Esophagus mucosa (tissue), 1 donor: Measurements from ENCODE around the gene EFR3B. TPM values are rescaled to one million over a fixed set of nuclear protein-coding genes. Genes with fewer than 3 reads are reported as not detected.
A peak's percentile ranks its signal among the peaks of the same experiment; 100 is the strongest.
"Not testable (repeated sequence)": the region's sequence is repeated elsewhere in the genome, so short reads cannot be mapped to it uniquely, and the experiment has no call there.

Experiments used
- ATAC-seq: fragments of 200-7000 bp; cut with Tn5 transposase; one replicate; pipeline ENCODE4 v1.9.1; 2020
- total RNA-seq: library from RNA; stranded (reverse); gene quantifications from one replicate; pipeline ENCODE4 v1.2.4, GENCODE V29; 2023
- donor health status: DM: yes; HTN: yes; CAD: no.

EFR3B gene
- total RNA-seq, 1 donor from 2014 or later: 0.48 TPM

DNA sequence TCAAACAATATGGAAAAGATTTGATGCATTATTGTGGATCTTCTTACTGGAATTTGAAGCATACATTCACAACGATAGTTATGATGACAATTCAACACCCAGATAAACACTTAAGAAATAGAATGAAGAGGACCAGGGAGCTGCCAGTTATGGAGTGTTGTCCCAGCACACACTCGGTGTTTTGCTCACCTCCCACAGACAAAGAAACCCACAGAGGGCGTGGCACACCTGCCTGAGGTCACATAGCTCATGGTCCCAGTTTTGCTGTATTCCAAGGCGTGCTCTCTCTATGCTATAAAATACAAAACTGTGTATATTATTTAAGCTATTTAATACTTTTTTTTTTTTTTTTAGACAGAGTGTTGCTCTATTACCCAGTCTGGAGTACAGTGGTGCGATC is 31.1 kb downstream of the EFR3B start:
- no peak for ATAC-seq

DNA sequence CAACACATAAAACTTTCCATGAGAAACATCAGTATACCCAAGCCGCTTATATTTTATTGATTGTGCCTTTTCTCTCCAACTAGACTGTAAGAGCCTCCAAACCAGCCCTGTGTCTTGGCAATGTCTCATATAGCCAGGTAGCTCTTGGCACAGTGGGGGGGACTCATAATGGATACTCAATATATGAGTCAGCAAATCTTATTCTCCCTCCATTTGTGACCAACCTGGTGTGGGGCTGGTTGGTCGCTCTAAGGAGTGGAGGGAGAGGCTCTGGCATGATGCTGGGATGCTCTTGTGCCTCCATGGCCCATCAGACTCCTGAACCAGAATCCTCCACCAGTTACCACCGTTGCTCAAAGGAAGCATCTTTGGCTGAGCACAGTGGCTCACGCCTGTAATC is 32.0 kb downstream of the EFR3B start:
- no peak for ATAC-seq

DNA sequence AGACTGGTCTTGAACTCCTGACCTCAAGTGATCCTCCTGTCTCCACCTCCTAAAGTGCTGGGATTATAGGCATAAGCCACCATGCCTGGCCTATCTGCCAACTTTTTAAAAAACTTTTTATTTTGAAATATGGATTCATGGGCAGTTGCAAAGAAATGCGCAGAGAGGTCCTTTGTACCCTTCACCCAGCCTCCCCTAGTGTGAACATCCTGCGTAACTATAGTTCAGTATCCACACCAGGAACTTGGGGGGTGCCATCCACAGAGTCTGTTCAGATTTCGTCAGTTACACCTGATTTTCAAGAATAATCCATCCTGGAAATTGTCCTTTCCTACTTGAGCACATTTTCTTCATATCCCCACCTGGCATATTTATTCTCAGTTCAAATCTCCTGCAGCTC is 33.0 kb downstream of the EFR3B start:
- no peak for ATAC-seq

DNA sequence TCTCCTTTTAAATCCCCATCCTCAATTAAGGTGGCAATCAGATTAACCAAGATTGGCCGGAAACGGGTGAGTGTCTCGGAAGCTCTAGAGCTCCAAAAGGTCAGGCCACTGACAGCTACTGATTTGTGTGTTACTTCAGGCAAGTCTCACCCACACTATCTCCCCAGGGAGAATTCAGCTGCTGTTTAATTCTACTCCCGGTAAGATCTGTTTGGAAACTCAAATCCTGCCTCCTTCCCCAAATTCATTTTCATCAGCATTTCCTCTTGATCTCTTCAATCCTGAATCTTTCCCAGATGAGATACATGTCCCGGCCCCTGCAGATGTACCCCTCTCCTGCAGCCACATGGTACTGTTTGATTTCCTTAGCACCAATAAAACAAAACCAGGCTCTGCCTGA is 34.9 kb downstream of the EFR3B start:
- ATAC-seq: no peak

DNA sequence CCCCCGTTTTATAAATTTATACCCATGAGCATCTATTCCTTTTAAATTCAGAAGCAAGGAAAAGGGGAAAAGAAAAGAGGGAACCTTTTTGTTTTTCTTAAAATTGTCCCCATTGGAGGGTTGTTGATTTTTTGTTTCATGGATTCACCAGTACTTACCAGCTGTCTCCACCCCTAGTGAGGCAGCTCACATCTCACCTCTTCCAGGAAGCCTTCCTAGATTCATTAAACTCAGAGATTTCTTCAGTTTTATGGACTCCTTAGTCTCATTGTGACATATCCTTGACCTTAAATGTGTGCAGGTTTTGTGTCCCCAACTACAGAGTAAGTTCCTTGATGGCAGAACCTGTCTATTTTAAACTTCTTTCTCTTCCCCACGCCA is 35.9 kb downstream of the EFR3B start:
- ATAC-seq: no peak

DNA sequence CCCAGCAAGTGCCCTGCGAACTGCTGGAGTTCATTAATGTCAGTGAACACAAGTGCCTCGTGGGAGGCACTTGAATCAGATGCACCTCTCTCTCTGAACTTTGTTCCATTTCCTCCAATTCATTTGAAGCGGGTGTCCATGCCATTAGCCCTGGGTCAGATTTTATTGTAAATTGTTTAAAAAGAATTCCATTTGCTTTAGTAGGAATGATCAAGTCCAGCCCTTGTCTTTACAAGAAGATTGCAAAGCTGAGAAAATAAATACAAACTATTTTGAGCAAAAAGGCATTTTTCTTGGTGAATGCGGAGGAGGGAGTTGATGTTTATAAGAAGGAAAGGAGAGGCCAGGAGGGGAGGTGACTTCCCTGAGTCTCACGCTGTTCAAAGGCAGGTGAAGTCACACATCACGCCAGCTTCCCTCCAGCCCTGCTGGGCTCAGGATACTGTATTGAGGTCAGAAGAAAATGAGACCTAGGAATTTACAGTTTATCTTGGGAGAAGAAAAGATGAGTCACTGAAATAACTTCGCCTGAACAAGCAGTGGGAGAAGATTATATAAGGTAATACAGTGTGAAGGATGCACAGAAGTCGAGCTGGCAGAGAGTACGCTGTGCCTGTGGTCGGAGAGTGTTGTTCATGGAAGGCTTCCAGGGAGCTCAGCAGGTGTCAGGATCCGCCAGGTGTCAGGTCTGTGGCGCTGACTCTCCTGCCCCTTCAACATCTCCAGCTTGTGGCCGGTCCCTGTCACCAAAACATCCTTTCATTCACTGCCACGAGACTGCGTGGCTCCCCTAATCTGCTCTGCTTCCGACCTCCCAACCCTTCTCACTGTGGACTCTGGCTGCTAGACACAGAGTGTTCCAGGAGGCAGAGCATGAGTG is 36.5 kb downstream of the EFR3B start:
- peak; percentile 80 for ATAC-seq

DNA sequence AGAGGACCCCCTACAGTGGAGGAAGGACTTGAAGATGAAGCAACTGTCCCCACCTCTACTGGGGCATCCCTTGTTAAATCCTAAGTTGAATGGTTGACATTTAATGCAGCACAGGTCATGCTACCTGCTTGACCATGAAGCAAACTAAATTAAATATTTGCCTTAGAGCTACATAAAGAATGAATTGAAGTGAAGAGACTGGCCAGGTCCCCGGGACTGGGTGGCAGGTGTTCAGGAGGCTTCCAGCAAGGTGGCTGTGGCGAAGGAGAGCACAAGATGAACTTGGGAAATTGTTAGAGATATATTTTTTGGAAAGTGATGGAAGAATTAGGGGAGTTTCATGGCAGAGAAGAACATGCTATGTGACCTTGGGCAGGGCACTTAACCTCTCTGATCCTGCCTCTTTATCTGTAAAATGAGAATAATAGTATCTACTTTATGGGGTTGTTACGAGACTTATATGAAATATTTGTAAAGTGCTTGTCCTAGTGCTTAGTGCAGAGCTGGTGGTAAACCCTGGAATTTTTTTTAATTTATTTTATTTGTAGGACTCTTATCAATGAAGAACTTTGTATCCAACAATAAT is 37.3 kb downstream of the EFR3B start:
- no peak for ATAC-seq

DNA sequence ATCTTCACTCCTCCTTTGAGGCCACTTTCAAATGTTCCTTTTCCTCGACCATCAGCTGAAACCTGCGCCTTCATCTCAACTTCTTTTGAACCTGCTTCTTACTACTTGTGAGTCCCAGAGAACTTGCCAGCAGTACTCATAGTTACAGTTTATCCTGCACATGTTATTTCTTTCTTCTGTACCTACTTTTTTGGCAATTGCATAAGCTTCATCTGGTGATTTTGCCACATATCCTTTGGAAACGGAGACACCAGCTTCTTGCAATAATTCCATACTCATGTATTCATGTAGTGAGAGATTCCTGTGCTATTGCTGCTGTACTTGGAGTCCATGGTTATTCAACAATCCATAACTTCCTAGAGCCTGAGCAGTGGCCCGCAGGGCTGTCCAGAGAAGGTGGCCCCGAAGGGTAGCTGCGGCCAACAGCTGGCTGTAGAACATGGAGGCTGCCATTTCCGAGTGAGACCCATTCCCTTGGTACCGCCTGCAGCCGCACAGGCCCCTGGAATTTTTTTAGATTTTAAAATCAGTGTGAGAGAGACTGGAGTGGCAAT is 39.4 kb downstream of the EFR3B start:
- no peak for ATAC-seq

DNA sequence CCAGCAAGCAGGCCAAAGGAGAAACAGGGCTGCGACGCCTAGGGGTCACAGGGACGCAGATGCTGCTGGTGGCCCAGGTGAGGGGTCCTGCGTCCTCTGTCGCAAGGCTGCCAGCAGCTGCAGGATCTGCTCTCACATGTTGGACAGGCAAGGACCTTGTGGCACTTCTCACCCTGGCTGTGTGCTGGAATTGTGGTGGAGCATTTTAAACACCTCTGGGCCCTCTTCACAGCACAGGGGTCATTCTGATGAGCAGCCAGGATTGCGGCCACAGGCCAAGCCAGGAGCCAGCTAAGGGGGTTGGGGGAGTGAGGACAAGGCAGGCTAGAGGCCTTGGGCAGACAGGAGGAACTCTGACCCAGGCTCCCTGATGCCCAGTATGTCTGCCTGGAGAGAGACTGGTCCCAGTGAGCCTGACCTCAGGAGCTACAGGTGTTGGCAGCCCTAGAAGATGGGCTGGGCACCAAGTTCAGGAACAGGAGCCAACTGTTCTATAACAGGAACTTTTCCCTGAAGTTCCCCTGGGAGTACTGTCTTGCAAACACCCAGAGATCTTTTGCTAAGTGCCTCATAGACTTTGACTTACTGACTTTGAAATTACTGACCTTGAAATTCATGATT is 40.2 kb downstream of the EFR3B start:
- no peak for ATAC-seq

DNA sequence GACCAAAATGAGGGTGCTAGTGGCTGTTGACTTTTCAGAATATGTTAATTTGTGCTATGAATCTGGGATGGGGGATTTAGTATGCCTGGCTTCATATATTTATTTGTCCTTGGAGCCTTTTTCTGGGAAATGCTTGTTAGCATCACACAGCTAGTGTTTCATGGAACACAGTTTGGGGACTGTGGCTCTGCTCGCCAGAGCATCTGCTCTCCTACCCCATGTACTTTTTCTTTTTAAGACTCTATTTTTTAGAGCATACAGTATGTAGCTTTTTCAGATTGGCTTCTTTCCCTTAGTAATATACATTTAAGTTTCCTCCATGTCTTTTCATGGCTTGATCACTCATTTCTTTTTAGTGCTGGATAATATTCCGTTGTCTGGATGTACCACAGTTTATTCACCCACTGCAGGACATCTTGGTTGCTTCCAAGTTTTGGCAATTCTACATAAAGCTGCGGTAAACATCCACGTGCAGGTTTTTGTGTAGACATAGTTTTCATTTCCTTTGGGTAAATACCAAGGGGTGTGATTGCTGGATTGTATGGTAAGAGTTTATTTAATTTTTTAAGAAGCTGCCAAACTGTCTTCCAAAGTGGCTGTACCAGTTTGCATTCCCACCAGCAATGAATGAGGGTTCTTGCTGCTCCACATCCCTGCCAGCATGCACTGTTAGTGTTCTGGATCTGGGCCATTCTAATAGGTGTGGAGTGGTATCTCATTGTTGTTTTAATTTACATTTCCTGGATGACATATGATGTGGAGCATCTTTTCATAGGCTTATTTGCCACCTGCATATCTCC is 44.1 kb downstream of the EFR3B start:
- ATAC-seq: no peak

DNA sequence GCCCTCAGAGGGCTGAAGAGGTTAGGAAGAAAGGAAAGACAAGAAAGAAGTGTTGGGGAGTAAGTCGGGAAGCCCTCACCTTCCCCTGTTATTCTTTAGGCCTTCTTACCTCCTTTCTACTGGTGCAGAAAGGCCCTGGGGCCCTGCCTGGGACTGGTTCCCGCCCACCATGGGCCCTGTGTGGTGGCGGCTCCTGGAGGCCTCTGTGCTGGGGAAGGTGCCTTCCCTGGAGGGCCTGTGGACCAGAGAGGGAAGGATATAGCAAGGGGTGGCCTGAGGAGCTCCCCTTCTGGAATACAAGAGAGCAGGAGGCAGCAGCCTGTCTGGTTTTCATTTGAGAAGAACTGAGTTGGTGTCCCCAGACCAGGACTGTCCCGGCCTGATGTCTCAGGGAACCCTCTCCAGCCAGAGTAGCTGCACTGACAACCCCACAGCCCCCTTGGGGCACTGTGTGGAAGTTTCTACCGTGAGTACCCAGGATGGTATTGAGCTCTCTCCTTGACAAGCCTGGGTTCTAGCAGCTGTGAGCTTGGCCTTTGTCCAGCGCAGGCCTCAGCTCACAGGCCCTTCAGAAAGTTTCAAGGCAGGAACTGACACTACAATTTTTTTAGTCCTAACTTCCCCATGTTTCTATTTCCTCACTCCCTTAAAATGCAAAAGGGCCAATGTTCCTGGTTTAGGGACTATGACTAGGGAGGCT is 47.1 kb downstream of the EFR3B start:
- ATAC-seq: no peak

DNA sequence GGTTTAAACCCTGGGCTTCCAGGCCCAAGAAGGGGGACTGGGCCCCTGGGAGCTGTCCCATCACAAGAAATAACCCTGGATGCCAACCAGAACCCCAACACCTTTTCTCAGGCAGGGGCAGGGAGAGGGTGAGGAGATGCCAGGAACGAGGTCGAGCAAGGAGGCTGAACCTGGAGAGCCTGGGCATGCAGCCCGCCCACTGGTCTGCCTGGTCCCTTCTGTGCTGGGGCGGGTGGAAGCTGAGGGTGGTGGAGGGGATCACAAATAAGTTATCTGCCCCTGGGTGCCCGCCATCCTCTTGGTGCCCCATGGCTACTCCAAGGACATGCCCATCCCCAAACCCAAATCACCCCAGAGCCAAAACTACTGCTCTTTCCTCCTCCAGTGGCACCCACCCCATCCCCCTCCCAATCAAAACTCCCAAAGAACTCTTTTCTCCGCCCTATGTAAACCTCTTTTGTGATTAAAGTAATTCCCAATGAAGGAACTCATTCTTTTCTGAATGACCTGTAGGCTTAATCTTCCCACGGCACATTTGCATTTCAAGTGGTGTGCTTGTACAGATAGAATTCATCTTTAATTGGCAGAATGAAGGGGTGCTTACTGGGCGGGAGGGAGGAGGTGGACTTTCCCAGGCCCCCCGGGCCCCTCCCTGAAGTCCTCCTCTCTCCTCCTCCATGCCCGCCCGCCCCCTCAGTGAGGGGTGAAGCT is 47.9 kb downstream of the EFR3B start:
- no peak for ATAC-seq

DNA sequence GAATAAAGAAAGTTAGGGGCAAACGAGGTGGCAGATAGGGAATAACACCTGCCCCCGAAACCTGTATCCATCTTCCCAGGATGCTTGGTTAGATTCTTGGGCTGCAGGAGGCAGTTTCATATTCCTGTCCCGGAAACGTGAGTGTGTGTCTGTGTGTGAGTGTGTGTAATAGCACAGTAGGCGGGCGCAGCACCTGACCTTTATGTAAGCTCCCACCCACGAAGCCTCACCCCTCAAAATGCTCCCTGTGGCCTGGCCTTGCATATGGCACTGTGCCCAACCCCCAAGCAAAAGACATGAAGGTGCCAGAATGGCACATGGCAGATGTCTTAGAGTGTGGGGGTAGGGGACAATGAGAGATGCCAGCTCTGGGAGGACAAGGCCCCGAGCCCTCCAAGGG is 48.9 kb downstream of the EFR3B start:
- no peak for ATAC-seq

DNA sequence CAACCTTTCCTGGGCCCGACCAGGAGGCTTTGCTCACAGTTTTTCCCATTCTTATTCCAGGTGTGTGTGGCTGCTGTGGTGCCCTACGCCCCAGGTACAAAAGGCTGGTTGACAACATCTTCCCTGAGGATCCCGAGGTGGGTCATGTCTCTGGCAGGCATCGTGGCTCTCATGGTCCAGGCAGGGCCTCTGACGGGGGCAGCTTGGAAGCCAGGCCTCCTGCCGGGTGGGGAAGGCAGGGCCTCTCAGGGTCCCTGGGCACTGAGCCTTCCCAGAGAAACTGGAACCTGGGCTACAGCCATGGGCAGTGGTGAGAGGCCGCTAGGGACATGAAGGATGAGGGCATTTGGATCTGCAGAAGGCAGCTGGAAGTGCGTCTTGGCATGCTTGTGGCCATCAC is 49.4 kb downstream of the EFR3B start:
- ATAC-seq: no peak

DNA sequence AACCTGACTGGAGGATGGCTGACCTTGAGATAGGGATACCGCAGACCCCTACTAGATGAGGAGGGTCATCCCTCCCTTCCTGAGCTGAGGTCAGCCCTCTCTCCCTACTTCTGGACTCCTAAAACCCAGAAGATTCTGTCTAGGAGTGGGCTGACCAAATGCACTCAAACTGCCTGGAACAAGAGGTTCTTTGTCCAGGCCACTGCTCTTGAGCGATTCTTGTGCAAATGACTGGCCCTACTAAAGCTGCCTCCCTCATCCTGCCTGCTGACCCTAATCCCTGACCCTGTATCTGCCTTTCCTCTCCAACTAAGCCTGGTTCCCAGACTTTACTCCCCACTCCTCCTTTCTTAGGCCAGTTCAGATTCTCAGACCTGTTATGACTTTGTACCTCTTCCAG is 56.2 kb downstream of the EFR3B start:
- no peak for ATAC-seq

DNA sequence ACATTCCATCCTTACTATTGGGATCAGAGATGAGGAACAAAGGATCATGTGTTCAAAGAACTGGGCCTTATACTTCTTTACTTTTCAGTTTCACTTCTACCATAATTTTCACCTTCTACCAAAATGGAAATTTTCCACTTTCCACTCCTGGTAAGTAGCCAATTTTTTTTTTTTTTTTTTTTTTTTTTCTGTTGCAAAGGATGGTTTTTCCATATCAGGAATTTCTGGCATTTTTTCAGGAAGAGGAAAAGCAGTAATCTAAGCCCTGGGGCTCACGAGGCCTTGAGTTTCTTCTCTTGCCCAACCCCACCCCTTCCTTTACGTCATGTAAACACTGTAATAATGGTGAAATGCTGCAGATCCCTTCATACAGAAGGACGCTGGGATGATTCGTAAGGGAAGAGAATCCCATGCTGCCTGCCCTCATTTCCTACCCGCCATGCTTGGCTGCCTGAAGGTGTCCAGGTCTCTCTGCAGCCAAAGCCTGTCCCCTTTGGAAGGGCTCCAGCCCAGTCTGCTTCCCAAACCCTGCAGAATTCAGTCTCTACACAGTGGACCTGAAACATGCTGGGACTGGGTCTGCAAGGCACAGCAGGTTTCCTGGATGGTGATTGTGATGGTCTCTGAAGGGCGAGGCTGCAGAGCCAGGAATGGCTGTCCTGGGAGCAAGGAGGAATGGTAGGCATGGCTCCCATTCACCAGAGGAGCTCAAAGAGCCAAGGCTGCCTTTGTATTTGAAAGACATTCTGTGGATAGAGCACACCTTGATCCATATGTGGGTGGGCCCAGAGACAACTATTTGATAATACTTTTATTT is 57.0 kb downstream of the EFR3B start:
- ATAC-seq: peak; percentile 46

DNA sequence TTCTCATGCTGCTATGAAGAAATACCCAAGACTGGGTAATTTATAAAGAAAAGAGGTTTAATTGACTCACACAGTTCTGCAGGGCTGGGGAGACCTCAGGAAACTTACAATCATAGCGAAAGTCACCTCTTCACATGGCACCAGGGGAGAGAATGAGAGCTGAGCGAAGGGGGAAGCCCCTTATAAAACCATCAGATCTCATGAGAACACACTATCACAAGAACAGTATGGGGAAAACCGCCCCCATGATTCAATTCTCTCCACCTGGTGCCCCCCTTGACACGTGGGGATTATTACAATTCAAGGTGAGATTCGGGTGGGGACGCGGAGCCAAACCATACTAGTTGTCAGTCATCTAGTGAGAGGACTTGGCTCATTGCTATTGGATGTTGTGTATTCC is 60.5 kb downstream of the EFR3B start:
- not testable (repeated sequence) for ATAC-seq

DNA sequence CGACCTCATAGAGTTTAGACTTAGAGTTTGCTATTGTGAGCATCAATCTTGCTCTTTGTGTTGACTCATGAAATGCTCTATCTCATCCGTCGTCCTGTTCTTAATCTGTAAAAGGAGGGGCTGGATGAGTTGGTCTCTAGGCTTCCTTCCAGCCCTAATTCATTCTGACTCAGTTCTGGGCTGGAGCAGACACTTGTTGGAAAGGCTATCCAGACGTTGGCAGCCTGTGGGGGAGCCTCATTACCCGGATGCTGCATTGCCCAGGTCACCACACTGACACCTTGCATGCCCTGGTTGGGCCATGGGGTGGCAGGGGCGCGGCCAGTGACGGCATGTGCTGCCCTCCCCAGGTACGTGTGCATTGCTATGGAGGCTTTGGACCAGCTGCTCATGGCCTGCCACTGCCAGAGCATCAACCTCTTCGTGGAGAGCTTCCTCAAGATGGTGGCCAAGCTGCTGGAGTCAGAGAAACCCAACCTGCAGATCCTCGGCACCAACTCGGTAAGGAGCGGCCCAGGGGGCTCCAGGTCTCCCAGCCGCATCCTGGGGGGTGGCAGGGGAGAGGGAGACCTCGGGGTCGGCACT is 61.5 kb downstream of the EFR3B start:
- peak; percentile 86 for ATAC-seq

DNA sequence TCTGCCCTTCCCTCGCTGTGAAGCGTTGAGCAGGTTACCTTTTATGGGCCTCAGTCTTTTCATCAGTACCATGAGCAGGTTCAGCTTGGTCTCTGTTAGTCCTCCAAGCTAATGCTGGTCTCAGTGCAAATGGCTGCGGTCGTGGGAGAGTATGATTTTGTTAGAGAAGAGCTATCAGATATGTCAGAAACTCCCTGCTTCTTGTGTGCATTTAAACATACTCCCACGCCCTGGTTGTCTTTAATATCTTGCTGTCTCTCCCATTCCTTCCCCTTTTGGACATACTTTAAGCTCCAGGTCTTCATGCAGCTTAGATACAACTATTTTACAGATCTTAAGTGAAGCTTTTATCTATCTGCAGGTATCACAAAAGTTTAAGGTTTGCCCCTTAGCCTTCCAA is 62.9 kb downstream of the EFR3B start:
- no peak for ATAC-seq
